ENCODE results near the gene PTCD1. TPM values are rescaled to one million over a fixed set of nuclear protein-coding genes. Genes with fewer than 3 reads are reported as not detected.

Gene PTCD1
- total RNA-seq, 4 donors from 2014 or later = 8.3 to 9.1 (median 8.6) TPM

GRCh38 chr7:99399597-99399996 is 39.0 kb downstream of the PTCD1 start:
- H3K27me3 ChIP-seq = no peaks in the 10 kb centered on the region
- H3K36me3 ChIP-seq = peaks cover 0 to 94% (median 0%) of the 10 kb centered on the region in 3 donors
- no peaks in the 10 kb centered on the region for H3K9me3 ChIP-seq
- no peak for TF ChIP-seq CTCF (IDR thresholded peaks at IDR 0.05)
- no peak for TF ChIP-seq POLR2A (IDR thresholded peaks at IDR 0.05)
- peaks cover 0 to 4% (median 0%) of the 10 kb centered on the region in 4 donors for H3K4me1 ChIP-seq
- H3K4me3 ChIP-seq = no peak overlapping the region
- H3K27ac ChIP-seq = no peak overlapping the region
- no peak for DNase-seq

- no peak for DNase-seq
- H3K36me3 ChIP-seq = peaks cover 0 to 95% (median 0%) of the 10 kb centered on the region in 3 donors
- no peak for TF ChIP-seq POLR2A (IDR thresholded peaks at IDR 0.05)
- TF ChIP-seq CTCF (IDR thresholded peaks at IDR 0.05) = no peak
- H3K27me3 ChIP-seq = no peaks in the 10 kb centered on the region
- no peaks in the 10 kb centered on the region for H3K9me3 ChIP-seq
- peaks cover 0 to under 1% (median 0%) of the 10 kb centered on the region in 4 donors for H3K4me1 ChIP-seq
- H3K27ac ChIP-seq = no peak overlapping the region
- no peak overlapping the region for H3K4me3 ChIP-seq
Observed at GRCh38 chr7:99398891-99399445, 39.6 kb downstream of the PTCD1 start.

- Histone ChIP-seq H3K4me3 (no peak overlapping the region), H3K27ac (no peak overlapping the region), H3K9me3 (no peaks in the 10 kb centered on the region), H3K36me3 (peaks cover 0 to 88% (median 0%) of the 10 kb centered on the region in 3 donors), H3K4me1 (peaks cover 0 to 14% (median 8%) of the 10 kb centered on the region in 4 donors), H3K27me3 (no peaks in the 10 kb centered on the region)
- no peak for DNase-seq
- TF ChIP-seq CTCF (IDR thresholded peaks at IDR 0.05) (no peak), POLR2A (IDR thresholded peaks at IDR 0.05) (no peak)
Observed at GRCh38 chr7:99397297-99397983, 41.2 kb downstream of the PTCD1 start.

GRCh38 chr7:99396418-99397296 is 41.9 kb downstream of the PTCD1 start:
- TF ChIP-seq POLR2A (IDR thresholded peaks at IDR 0.05) (no peak), CTCF (IDR thresholded peaks at IDR 0.05) (no peak)

GRCh38 chr7:99395616-99396327 is 42.8 kb downstream of the PTCD1 start:
- no peak for TF ChIP-seq POLR2A (IDR thresholded peaks at IDR 0.05)
- no peak for TF ChIP-seq CTCF (IDR thresholded peaks at IDR 0.05)
- no peaks in the 10 kb centered on the region for H3K27me3 ChIP-seq
- H3K36me3 ChIP-seq = peaks cover 0 to 81% (median 0%) of the 10 kb centered on the region in 3 donors
- H3K4me3 ChIP-seq = no peak overlapping the region
- H3K4me1 ChIP-seq = peaks cover 0 to 27% (median 15%) of the 10 kb centered on the region in 4 donors
- H3K9me3 ChIP-seq = no peaks in the 10 kb centered on the region
- no peak for DNase-seq
- H3K27ac ChIP-seq = no peak overlapping the region

More at GRCh38 chr7:99396418-99397296, 41.9 kb downstream of the PTCD1 start:
- DNase-seq = no peak
- no peaks in the 10 kb centered on the region for H3K27me3 ChIP-seq
- H3K4me3 ChIP-seq = no peak overlapping the region
- peaks cover 0 to 81% (median 0%) of the 10 kb centered on the region in 3 donors for H3K36me3 ChIP-seq
- no peak overlapping the region for H3K27ac ChIP-seq
- peaks cover 0 to 22% (median 15%) of the 10 kb centered on the region in 4 donors for H3K4me1 ChIP-seq
- H3K9me3 ChIP-seq = no peaks in the 10 kb centered on the region

All from Peyer's patch (tissue), 4 donors.